NCI-H82 (cell line): Measurements from ENCODE around the gene IGFBP6.

Source experiments
- DNase-seq: peaks from one replicate; lab custom pipeline; 2025; lab: John Stamatoyannopoulos, UW

The IGFBP6 gene

GRCh38 chr12:53059434-53060063, 37.9 kb upstream of the IGFBP6 start:
- DNase-seq = no peak

DNA sequence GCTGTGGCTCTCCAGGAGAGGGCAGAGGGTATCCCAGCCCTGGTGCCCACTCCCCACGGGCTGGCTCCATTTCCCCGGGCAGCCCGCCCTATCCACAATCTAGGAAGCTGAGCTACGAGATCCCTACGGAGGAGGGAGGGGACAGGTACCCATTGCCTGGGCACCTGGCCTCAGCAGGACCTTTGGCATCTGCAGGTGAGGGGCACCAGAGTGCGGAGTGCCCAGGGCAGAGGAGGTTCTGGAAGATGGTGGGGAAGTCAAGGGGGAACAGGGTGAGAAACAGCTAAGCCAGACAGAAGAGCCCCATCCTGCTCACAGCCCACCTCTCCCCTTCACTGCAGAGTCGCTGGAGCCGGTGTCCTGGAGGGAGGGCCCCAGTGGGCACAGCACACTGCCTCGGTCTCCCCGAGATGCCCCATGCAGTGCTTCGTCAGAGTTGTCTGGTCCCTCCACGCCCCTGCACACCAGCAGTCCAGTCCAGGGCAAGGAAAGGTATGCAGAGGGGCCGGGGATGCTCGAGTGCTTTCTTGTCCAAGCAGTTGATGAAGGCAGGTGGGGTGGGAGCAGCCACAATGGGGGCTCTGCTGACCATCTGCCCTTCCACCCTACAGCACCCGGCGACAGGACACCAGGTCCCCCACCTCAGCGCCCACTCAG, 37.3 kb upstream of the IGFBP6 start:
- no peak for DNase-seq

- no peak for DNase-seq
These were observed 36.7 kb upstream of the IGFBP6 start for GRCh38 chr12:53060721-53061276.

GRCh38 chr12:53061404-53062010, 36.0 kb upstream of the IGFBP6 start:
- peak; percentile 67 for DNase-seq

GRCh38 chr12:53062011-53062961, 35.2 kb upstream of the IGFBP6 start:
- DNase-seq = no peak

GRCh38 chr12:53062977-53063707, 34.3 kb upstream of the IGFBP6 start:
- no peak for DNase-seq

DNA sequence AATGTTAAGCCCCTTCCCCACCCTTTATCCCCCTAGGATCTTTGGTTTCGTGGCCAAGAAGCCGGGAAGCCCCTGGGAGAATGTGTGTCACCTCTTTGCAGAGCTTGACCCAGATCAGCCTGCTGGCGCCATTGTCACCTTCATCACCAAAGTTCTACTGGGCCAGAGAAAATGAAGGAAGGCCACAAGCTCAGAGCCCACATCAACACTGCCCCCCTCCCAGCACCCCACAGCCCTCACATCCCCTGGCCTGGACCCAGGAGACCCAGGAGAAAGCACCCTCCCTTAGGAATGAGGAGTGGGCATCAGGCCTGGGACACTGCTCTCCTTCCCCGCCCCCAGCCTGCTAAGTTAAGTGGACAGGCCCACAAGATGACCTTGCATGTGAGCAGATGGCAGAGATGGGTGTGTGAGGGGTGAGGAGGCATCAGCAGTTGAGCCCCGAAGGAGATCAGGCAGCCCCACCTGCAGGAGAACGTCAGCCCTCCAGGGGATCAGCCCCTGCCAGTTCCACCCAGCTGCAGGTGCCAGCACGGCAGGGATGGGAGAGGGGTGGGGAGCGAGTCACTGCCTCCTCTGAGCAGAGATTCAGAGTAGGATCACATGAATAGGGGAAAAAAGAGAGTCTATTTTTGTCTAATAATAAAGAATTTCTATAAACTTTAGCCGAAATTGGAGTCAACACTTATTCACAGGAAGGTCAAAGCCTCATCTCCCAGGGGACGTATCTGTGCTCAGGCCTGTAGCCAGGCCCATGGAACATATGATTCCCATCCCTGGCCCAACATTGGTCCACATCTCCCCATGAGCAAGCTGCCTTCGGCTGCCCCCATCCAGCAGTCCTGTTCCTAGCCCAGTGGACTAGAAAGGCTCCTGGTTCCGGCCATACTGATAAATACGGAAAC, 33.5 kb upstream of the IGFBP6 start:
- DNase-seq = no peak

GRCh38 chr12:53064613-53065436, 32.6 kb upstream of the IGFBP6 start:
- no peak for DNase-seq

- DNase-seq = no peak
These were observed 32.0 kb upstream of the IGFBP6 start for GRCh38 chr12:53065470-53065869.

DNA sequence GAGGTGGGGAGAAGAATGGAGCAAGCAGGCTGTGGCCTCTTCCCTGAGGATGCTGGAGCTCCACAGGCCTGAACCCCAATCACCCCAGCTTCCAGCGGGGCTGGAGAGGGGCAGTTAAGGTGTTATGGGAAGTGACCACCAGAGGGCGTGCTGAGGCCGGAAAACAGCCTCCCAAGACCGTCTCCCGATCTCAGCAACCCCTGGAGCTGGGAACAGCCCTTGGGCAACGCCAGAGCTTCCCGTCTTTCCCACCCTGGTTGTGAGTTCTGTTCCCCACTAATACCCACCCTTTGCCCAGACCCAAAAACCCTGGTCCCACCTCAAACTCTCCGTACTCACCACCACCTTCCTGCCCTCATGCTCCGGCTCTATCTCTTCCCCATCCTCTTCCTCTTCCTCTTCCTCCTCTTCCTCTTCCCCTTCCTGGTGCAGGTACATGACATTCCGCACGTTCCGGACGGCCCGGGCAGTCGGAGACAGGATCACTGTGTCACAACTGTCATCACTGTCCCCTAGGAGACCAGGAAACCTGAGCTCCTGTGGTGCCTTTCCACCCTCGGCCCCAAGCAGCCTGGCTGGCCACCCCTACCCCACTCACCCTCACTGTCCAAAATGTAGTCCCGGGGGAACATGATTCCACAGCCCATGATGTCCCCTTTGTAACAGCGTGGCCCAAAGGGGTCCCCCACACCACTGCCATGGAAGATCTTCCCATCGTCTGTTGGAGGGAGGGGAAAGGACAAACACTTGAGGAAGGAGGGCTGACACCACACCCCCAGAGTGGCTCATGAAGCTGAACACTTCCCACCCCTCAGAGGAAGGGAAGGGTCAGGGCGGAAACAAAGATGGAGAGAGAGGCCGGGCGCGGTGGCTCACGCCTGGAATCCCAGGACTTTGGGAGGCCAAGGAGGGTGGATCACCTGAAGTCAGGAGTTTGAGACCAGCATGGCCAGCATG, 31.2 kb upstream of the IGFBP6 start:
- DNase-seq = peak; percentile 90

- no peak for DNase-seq
These were observed 30.1 kb upstream of the IGFBP6 start for GRCh38 chr12:53067074-53067992.

- no peak for DNase-seq
These were observed 29.3 kb upstream of the IGFBP6 start for GRCh38 chr12:53067993-53068770.

- DNase-seq = no peak
These were observed 28.5 kb upstream of the IGFBP6 start for GRCh38 chr12:53068811-53069585.

GRCh38 chr12:53069621-53070410, 27.7 kb upstream of the IGFBP6 start:
- DNase-seq = no peak
